GM12874 (cell line): ENCODE data around the gene EPS15.

ENCODE experiments used
- TF ChIP-seq, protein P1 (sequence below): IDR thresholded peaks from 2 replicates; pipeline ENCODE4 v1.5.1; 2011; ENCODE audit warnings: low read depth, mild to moderate bottlenecking, control low read depth, low read length, moderate library complexity; ENCODE audit not compliant: insufficient read depth

Gene EPS15

DNA sequence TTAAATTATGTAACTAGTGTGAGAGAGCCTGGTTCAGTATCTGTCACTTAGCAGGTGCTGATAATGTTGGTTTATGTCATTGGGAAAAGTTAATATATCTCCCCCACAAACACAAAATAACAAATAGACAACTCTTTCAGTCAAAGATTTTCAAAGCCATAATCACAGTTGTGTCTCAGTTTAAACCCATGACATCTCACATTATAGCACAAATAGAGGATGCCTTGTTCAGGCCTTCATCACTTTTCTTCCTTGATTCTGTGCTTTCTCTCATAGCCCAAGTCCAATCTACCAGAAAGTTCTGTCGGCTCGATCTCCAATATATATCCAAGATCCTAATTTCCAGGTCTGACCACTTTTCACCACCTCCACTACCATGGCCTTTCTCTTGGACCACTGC lies 6.2 kb upstream of the EPS15 start:
- TF ChIP-seq, protein P1, sequence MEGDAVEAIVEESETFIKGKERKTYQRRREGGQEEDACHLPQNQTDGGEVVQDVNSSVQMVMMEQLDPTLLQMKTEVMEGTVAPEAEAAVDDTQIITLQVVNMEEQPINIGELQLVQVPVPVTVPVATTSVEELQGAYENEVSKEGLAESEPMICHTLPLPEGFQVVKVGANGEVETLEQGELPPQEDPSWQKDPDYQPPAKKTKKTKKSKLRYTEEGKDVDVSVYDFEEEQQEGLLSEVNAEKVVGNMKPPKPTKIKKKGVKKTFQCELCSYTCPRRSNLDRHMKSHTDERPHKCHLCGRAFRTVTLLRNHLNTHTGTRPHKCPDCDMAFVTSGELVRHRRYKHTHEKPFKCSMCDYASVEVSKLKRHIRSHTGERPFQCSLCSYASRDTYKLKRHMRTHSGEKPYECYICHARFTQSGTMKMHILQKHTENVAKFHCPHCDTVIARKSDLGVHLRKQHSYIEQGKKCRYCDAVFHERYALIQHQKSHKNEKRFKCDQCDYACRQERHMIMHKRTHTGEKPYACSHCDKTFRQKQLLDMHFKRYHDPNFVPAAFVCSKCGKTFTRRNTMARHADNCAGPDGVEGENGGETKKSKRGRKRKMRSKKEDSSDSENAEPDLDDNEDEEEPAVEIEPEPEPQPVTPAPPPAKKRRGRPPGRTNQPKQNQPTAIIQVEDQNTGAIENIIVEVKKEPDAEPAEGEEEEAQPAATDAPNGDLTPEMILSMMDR = no peak

DNA sequence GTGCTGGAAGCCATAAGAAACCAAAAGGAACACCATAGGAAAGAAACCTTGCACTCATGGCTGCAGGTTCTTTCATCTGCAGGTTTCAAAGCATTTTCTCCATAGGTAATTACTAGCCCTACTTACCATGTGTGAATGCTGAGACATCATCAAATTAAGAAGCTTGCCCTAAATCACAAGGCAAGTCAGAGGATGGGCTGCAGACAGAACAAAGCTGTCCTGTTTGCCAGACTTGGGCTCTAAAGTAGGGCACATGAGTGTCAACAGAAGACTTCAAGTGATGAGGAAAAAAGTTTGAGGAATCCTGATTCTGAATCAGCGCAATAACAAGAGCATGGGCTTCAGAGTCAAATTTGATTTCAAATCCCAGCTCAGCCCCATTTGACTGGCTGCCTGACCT lies 5.8 kb upstream of the EPS15 start:
- TF ChIP-seq, protein P1 = no peak

DNA sequence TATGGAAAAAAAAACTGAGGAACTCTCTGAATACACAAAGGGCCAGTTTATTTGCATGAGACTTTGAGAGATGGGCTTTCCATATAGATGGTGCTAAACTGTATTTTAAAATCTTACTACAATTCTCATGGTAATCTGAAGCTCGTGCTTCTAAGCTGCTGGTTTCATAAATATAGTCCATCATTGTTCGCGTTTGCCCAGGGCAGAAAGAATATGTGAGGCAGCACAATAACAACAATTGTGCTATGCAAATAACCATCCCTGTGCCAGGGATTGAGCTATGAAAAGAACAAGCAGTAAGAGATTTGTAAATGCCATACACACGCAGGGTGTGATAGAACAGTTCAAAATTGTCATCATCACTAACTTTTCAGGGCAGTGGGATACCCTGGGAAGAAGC lies 4.9 kb upstream of the EPS15 start:
- TF ChIP-seq, protein P1 = no peak

DNA sequence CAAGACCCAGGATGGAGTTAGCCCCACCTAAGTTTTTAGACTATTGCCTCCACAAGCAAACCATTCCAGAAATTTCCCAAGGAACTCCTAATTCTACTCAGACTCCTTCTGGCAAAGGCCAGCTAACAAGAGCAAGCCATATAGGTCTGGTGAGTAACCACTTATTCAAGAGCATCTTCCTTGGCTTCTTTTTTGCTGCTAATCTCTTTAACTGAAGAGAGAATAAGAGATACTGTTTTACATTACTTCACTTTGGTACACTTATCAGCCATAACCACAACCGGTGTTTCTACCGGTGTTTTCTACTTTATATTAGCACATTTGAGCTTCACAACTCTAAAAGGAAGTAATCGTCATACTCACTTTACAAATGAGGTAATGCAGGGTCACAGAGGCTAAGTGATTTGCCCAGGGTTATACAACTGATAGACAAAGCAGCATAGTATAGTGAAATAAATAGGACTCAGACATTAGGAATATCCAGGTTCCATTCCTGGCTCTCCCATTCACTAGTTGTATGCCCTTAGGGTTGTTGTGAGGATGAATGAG lies 1.7 kb upstream of the EPS15 start:
- TF ChIP-seq, protein P1 = no peak

DNA sequence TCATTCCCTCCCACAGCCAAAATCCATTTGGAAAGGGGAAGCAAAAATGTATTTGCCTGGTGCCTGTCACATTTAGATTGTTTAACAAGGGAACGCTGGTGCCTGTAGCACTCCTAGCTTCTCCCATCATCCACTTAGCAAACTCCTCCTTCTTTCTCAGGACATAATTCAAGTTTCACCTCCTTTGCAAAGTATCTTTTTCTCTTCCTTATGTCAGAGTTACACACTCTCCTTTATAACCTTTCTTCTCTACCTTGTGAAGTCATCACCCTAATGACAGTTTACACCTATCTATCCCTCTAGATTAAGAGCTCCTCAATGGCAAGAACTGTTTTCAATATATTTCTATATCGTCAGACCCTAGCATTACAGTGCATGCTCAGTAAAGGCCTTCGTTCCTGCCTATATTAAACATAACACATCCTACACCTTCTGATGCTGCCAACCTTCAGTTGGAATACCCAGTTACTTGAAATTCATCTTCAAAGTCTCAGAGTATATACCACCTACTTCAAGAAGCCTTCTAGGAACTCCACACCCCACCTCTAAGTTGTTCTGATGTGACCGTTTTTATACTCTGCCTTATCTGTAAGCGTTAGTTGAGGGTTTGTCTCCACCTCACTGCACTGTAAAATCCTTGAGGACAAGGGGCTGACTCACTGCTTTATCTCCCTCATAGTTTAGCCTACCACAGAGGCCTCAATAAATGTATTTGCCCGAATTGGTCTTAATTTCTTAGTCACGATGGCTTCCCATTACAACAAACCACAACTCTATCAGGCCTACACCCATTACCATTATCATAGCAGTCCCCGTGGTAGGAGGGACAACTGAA lies 1.0 kb upstream of the EPS15 start:
- TF ChIP-seq, protein P1 = no peak

DNA sequence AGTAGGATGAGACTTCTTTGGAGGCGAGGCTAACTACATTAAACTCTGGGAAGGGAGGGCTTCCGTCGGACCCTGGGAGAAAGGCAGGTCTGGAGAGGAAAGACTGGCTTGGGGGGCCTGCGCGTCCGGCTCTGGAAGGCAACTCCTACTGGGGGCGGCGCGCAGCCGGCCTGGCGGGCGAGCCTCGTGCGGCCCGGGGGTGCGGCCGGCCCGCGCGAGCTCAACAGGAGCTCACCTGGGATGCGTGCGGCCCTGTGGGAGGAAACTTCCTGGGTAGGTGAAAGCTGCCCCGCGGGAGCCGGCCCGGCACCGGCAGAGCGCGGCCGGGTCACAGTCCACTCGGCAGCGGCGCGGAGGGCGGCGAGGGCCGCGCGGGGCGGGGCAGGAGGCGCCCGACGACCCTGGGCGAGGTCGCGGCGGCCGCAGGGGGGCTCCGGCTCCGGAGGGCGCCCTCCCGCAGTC lies 449 bp downstream of the EPS15 start:
- TF ChIP-seq, protein P1 = no peak

DNA sequence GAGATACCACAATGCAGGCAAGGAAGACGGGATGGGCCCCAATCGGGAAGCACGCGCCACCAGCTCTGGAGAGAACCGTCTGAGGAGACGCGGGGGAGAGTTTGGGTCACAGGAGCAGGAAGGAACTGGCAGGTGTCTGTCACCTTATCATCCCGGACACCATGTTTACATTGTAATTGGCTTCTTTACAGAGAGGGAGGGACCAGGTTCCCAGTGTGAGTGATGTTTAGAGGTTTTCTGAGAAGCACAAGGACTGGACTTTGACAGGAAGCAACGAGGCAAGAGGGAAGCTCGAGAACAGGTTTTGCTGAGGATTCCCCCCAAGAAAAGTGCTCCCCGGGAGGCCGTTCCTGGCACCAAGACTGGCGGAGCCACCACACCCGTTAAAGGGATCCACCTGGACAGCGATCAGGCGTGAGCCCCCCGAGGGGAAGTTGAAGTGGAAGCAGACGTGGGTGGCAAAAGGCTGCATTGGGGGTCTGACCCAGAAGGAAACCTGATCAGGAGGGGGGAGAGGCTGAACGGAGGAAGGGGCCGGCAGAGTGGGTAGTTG lies 957 bp downstream of the EPS15 start:
- TF ChIP-seq, protein P1 = no peak
